Endothelial cell of umbilical vein (primary cell): ENCODE data around the gene DDX56. TPM values are rescaled to one million over a fixed set of nuclear protein-coding genes. Genes with fewer than 3 reads are reported as not detected.

Source experiments
- BruUV-seq: library from RNA; stranded (reverse); fragments of 400-500 nt; replicated peaks from 2 replicates; lab custom pipeline; 2021; lab: Mats Ljungman, UMichigan
- CTCF ChIA-PET: fragments of 300-600, 350-600 bp; sonication (Branson Sonifier 250); formaldehyde crosslinking; loops from one replicate; lab custom pipeline; 2021; ENCODE audit warnings: antibody characterized with exemption, inconsistent platforms; lab: Charles Lee
- POLR2A ChIA-PET: fragments of 300-600, 350-600 bp; sonication (Branson Sonifier 250); formaldehyde crosslinking; loops from one replicate; lab custom pipeline; 2021; ENCODE audit warnings: antibody characterized with exemption, inconsistent platforms; lab: Charles Lee
- DNase-seq: peaks from one replicate; pipeline ENCODE4 v3.0.0-alpha.2; 2011; ENCODE audit warnings: low read depth, low spot score
- FAIRE-seq: peaks from 2 replicates; lab custom pipeline; 2011; peaks lifted over from hg19 to GRCh38; lab: Jason Lieb, UNC
- H2AFZ ChIP-seq: 2 replicates; pipeline ENCODE4 v1.6.0; 2012; ENCODE audit warnings: low read depth, low read length, control low read depth, inconsistent platforms
- H3K27ac ChIP-seq: 2 replicates; pipeline ENCODE4 v1.5.1; 2011; ENCODE audit warnings: low read depth, mild to moderate bottlenecking, control low read depth, low read length, moderate library complexity; ENCODE audit not compliant: insufficient read depth
- H3K27me3 ChIP-seq, 2 experiments: 2 replicates each; pipeline versions ENCODE4 v1.6.0 to v1.6.1; 2011; ENCODE audit warnings: low read length in 2 of 2, mixed read lengths in 1 of 2; ENCODE audit not compliant: control insufficient read depth in 2 of 2, insufficient read depth in 2 of 2
- H3K36me3 ChIP-seq, 2 experiments: 2 replicates in 1 of 2; 3 replicates in 1 of 2; pipeline ENCODE4 v1.5.1; 2011; ENCODE audit warnings: low read length in 2 of 2, mild to moderate bottlenecking in 1 of 2, moderate library complexity in 1 of 2; ENCODE audit not compliant: control insufficient read depth in 2 of 2, insufficient read depth in 2 of 2; ENCODE audit errors: extremely low read depth in 1 of 2
- H3K4me1 ChIP-seq: 3 replicates; pipeline ENCODE4 v1.5.1; 2011; ENCODE audit warnings: mild to moderate bottlenecking, low read length; ENCODE audit not compliant: control insufficient read depth, insufficient read depth; ENCODE audit errors: extremely low read depth
- H3K4me2 ChIP-seq: 2 replicates; pipeline ENCODE4 v1.6.1; 2011; ENCODE audit warnings: low read length, control low read depth, mixed read lengths; ENCODE audit not compliant: insufficient read depth
- H3K4me3 ChIP-seq, 3 experiments: fragments of 200-600 bp in 1 of 3; sonication (generic), shearing (Covaris generic) in 1 of 3; replicated peaks in 1 of 3; 2 replicates each; pipeline ENCODE4 v1.5.1; 2011 to 2016; ENCODE audit warnings: control low read depth in 3 of 3, low read length in 3 of 3, mild to moderate bottlenecking in 2 of 3, inconsistent platforms in 1 of 3, low read depth in 1 of 3, moderate library complexity in 1 of 3; ENCODE audit not compliant: insufficient read depth in 1 of 3
- H3K79me2 ChIP-seq: 2 replicates; pipeline ENCODE4 v1.6.0; 2012; ENCODE audit warnings: low read length, inconsistent platforms; ENCODE audit not compliant: control insufficient read depth, insufficient read depth
- H3K9ac ChIP-seq: replicated peaks from 2 replicates; pipeline ENCODE3; 2011; ENCODE audit warnings: low read length, control low read depth; ENCODE audit not compliant: insufficient read depth; ENCODE audit errors: extremely low read depth
- H3K9me1 ChIP-seq: replicated peaks from 3 replicates; pipeline ENCODE4 v1.6.0; 2011; ENCODE audit warnings: mild to moderate bottlenecking, low read length; ENCODE audit not compliant: control insufficient read depth, insufficient read depth; ENCODE audit errors: extremely low read depth
- H3K9me3 ChIP-seq: replicated peaks from 2 replicates; pipeline ENCODE4 v1.5.1; 2012; ENCODE audit warnings: low read length, inconsistent platforms; ENCODE audit not compliant: control insufficient read depth, insufficient read depth
- H4K20me1 ChIP-seq: replicated peaks from 2 replicates; pipeline ENCODE3; 2011; ENCODE audit warnings: mild to moderate bottlenecking, low read length; ENCODE audit not compliant: control insufficient read depth, insufficient read depth; ENCODE audit errors: extremely low read depth
- CTCF ChIP-seq, 2 donors: IDR thresholded peaks; 1 replicate in 1 of 2; 2 replicates in 1 of 2; pipeline ENCODE4 v1.5.1; 2011; ENCODE audit warnings: low read length in 2 of 2, mild to moderate bottlenecking in 2 of 2, moderate library complexity in 2 of 2, control low read depth in 1 of 2, inconsistent platforms in 1 of 2, low read depth in 1 of 2; ENCODE audit not compliant: insufficient read depth in 1 of 2; ENCODE audit errors: extremely low read depth in 1 of 2
- FOS ChIP-seq: IDR thresholded peaks from 2 replicates; pipeline ENCODE4 v1.6.1; 2011; ENCODE audit warnings: mild to moderate bottlenecking, low read length, moderate library complexity, borderline replicate concordance; ENCODE audit not compliant: insufficient read depth
- GATA2 ChIP-seq: IDR thresholded peaks from 2 replicates; pipeline ENCODE4 v1.7.0; 2011; ENCODE audit warnings: low read depth, mild to moderate bottlenecking, moderate library complexity, mixed read lengths, low read length; ENCODE audit not compliant: insufficient read length, insufficient read depth
- JUN ChIP-seq: IDR thresholded peaks from 2 replicates; pipeline ENCODE4 v1.6.1; 2011; ENCODE audit warnings: borderline replicate concordance, low read depth; ENCODE audit not compliant: insufficient read length, insufficient read depth
- MYC ChIP-seq: IDR thresholded peaks from one replicate; pipeline ENCODE4 v1.6.1; 2011; ENCODE audit warnings: mild to moderate bottlenecking, low read depth, low read length
- POLR2A ChIP-seq: IDR thresholded peaks from 2 replicates; pipeline ENCODE4 v1.6.1; 2012; ENCODE audit warnings: low read depth, mild to moderate bottlenecking, control low read depth, low read length
- POLR2AphosphoS5 ChIP-seq: IDR thresholded peaks from 2 replicates; pipeline ENCODE4 v1.6.1; 2012; ENCODE audit warnings: low read depth, mild to moderate bottlenecking, control low read depth, low read length, moderate library complexity; ENCODE audit not compliant: insufficient read depth
- dilution Hi-C: fragments of 300-500 bp; cut with MboI; formaldehyde crosslinking; loops from one replicate; pipeline ENCODE4 v1.15.0; 2019; ENCODE audit warnings: low sequenced_read_pairs; ENCODE audit not compliant: extremely low pct_ligation_motif_present
- intact Hi-C: fragments of 100-400 bp; cut with micrococcal nuclease; formaldehyde crosslinking; loops from one replicate; pipeline ENCODE4 v1.10.0; 2022
- polyA plus RNA-seq, 4 experiments: library from polyadenylated mRNA; depleted of rRNA in 3 of 4; stranded (reverse) in 3 of 4; unstranded in 1 of 4; fragments of >200 nt; gene quantifications; 2 replicates each; pipeline versions ENCODE4 v1.2.1 to v1.2.3, GENCODE V29; 2011 to 2012; ENCODE audit warnings: missing spikeins in 1 of 4
- total RNA-seq: library from RNA; stranded (reverse); gene quantifications from 2 replicates; pipeline ENCODE4 v1.2.3, GENCODE V29; 2021
- TF ChIP-seq, protein P1 (sequence below): IDR thresholded peaks from 2 replicates; pipeline ENCODE4 v1.6.1; 2011; ENCODE audit not compliant: insufficient read depth, insufficient read length

DDX56 gene
- total and polyA plus RNA-seq, 2 donors (not counting 3 experiments of a cell fraction or from before 2014, with no cell fraction given), result 94.7 to 96.6 TPM

- no TSS peak for BruUV-seq
- H3K4me3 ChIP-seq, result no peak overlapping the region
- no peaks in the 10 kb centered on the region for H3K9me3 ChIP-seq
- dilution Hi-C loops, result no loop called here
- intact Hi-C loops, result no loop called here
- no peaks in the 10 kb centered on the region for H3K9me1 ChIP-seq
- peaks cover 91% of the 10 kb centered on the region for H3K79me2 ChIP-seq
- FAIRE-seq (no peak), DNase-seq (no peak)
- no peak overlapping the region for H3K27ac ChIP-seq
- no peak for TF ChIP-seq CTCF (IDR thresholded peaks at IDR 0.05; ENCODE audit: extremely low read depth in 1 of 2, insufficient read depth in 1 of 2, low read depth in 1 of 2, low read length in 2 of 2)
- TF ChIP-seq JUN, result no peak
- TF ChIP-seq POLR2AphosphoS5, result no peak
- TF ChIP-seq GATA2, result no peak
- no peak for TF ChIP-seq POLR2A
- no peak for TF ChIP-seq MYC
- TF ChIP-seq, protein P1, sequence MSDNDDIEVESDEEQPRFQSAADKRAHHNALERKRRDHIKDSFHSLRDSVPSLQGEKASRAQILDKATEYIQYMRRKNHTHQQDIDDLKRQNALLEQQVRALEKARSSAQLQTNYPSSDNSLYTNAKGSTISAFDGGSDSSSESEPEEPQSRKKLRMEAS, result no peak
- TF ChIP-seq FOS, result no peak
- POLR2A ChIA-PET, result no interaction called here
- H3K4me2 ChIP-seq, result no peak overlapping the region
- peaks cover 9% of the 10 kb centered on the region for H3K4me1 ChIP-seq
- peaks cover 2% of the 10 kb centered on the region for H4K20me1 ChIP-seq
- CTCF ChIA-PET, result no interaction called here
- no peaks in the 10 kb centered on the region for H3K36me3 ChIP-seq
- H3K27me3 ChIP-seq, result no peaks in the 10 kb centered on the region
- no peak overlapping the region for H3K9ac ChIP-seq
- no peak overlapping the region for H2AFZ ChIP-seq
Measured at GRCh38 chr7:44618753-44619152, 45.0 kb upstream of the DDX56 start.
